HG03521 (cell line): Measurements from ENCODE around the gene PIK3CG.
"Not testable (repeated sequence)": the region's sequence is repeated elsewhere in the genome, so short reads cannot be mapped to it uniquely, and the experiment has no call there.

Experiments
- ATAC-seq: cut with Tn5 transposase; IDR thresholded peaks from one replicate; pipeline ENCODE4 v1.9.1; 2021; ENCODE audit warnings: mild to moderate bottlenecking, moderate library complexity; ENCODE audit not compliant: unreplicated experiment

PIK3CG gene

GRCh38 chr7:106927536-106927935, 62.5 kb downstream of the PIK3CG start:
- no peak for ATAC-seq

GRCh38 chr7:106929616-106930015, 64.5 kb downstream of the PIK3CG start:
- not testable (repeated sequence) for ATAC-seq

- ATAC-seq, result no peak
These were observed 71.2 kb downstream of the PIK3CG start for GRCh38 chr7:106936236-106936635.

GRCh38 chr7:106938122-106938521, 73.0 kb downstream of the PIK3CG start:
- ATAC-seq, result not testable (repeated sequence)

- ATAC-seq, result no peak
These were observed 73.7 kb downstream of the PIK3CG start for GRCh38 chr7:106938803-106939202.

GRCh38 chr7:106944035-106944665, 79.1 kb downstream of the PIK3CG start:
- no peak for ATAC-seq

GRCh38 chr7:106947244-106947728, 82.2 kb downstream of the PIK3CG start:
- peak; percentile 53 for ATAC-seq

- ATAC-seq, result no peak
These were observed 87.0 kb downstream of the PIK3CG start for GRCh38 chr7:106952001-106952657.

- ATAC-seq, result no peak
These were observed 87.7 kb downstream of the PIK3CG start for GRCh38 chr7:106952658-106953231.

- no peak for ATAC-seq
These were observed 89.8 kb downstream of the PIK3CG start for GRCh38 chr7:106954840-106955239.

- not testable (repeated sequence) for ATAC-seq
These were observed 90.8 kb downstream of the PIK3CG start for GRCh38 chr7:106955857-106956256.
